H9 (cell line): ENCODE measurements around the gene FARP2. TPM values are rescaled to one million over a fixed set of nuclear protein-coding genes. Genes with fewer than 3 reads are reported as not detected.
"Not testable (repeated sequence)": the region's sequence is repeated elsewhere in the genome, so short reads cannot be mapped to it uniquely, and the experiment has no call there.

Experiments used
- DNase-seq: peaks from one replicate; pipeline ENCODE4 v3.0.0-alpha.2; 2017
- H2AFZ ChIP-seq: one replicate; pipeline ENCODE4 v1.6.1; 2013; ENCODE audit warnings: mild to moderate bottlenecking, low read length, control low read depth, moderate library complexity
- H2AK5ac ChIP-seq: 2 replicates; pipeline ENCODE4 v1.6.1; 2013; ENCODE audit warnings: low read length, control low read depth, mixed read lengths; ENCODE audit not compliant: insufficient read length
- H2BK120ac ChIP-seq: one replicate; pipeline ENCODE4 v1.6.1; 2013; ENCODE audit warnings: low read depth, mild to moderate bottlenecking, low read length, control low read depth, inconsistent platforms; ENCODE audit not compliant: poor library complexity, severe bottlenecking
- H2BK12ac ChIP-seq: 2 replicates; pipeline ENCODE4 v1.6.1; 2013; ENCODE audit warnings: low read length, control low read depth, mixed read lengths, low read depth; ENCODE audit not compliant: insufficient read length
- H2BK15ac ChIP-seq: 2 replicates; pipeline ENCODE4 v1.6.1; 2013; ENCODE audit warnings: low read depth, low read length, control low read depth
- H2BK20ac ChIP-seq: one replicate; pipeline ENCODE4 v1.6.1; 2013; ENCODE audit warnings: low read depth, mild to moderate bottlenecking, low read length, control low read depth, inconsistent platforms; ENCODE audit not compliant: poor library complexity, severe bottlenecking
- H2BK5ac ChIP-seq: 2 replicates; pipeline ENCODE4 v1.6.1; 2013; ENCODE audit warnings: low read length, control low read depth, mixed read lengths; ENCODE audit not compliant: insufficient read length
- H3K14ac ChIP-seq: 2 replicates; pipeline ENCODE4 v1.6.1; 2013; ENCODE audit warnings: low read length, control low read depth; ENCODE audit not compliant: insufficient read depth
- H3K18ac ChIP-seq: 2 replicates; pipeline ENCODE4 v1.6.1; 2013; ENCODE audit warnings: low read depth, mild to moderate bottlenecking, mixed read lengths, low read length, control low read depth; ENCODE audit not compliant: insufficient read length
- H3K23ac ChIP-seq: 2 replicates; pipeline ENCODE4 v1.6.1; 2013; ENCODE audit warnings: low read length, control low read depth, mixed read lengths, low read depth; ENCODE audit not compliant: insufficient read length
- H3K23me2 ChIP-seq: 2 replicates; pipeline ENCODE4 v1.6.1; 2013; ENCODE audit warnings: low read depth, mild to moderate bottlenecking, mixed read lengths, low read length, control low read depth; ENCODE audit not compliant: insufficient read length, poor library complexity, severe bottlenecking
- H3K27ac ChIP-seq: 2 replicates; pipeline ENCODE4 v1.5.1; 2013; ENCODE audit warnings: low read length, control low read depth, mixed read lengths, low read depth; ENCODE audit not compliant: insufficient read length
- H3K27me3 ChIP-seq: 2 replicates; pipeline ENCODE4 v1.6.1; 2013; ENCODE audit warnings: low read length, control low read depth, inconsistent platforms; ENCODE audit not compliant: insufficient read depth
- H3K4ac ChIP-seq: 2 replicates; pipeline ENCODE4 v1.6.1; 2013; ENCODE audit warnings: low read depth, mild to moderate bottlenecking, control low read depth, inconsistent platforms, low read length, moderate library complexity
- H3K4me1 ChIP-seq: 2 replicates; pipeline ENCODE4 v1.6.1; 2013; ENCODE audit warnings: low read length, control low read depth, inconsistent platforms; ENCODE audit not compliant: insufficient read depth
- H3K4me2 ChIP-seq: 2 replicates; pipeline ENCODE4 v1.6.1; 2013; ENCODE audit warnings: low read length, control low read depth, mixed read lengths; ENCODE audit not compliant: insufficient read length, insufficient read depth
- H3K56ac ChIP-seq: 2 replicates; pipeline ENCODE4 v1.6.1; 2013; ENCODE audit warnings: low read depth, mild to moderate bottlenecking, mixed read lengths, low read length, control low read depth; ENCODE audit not compliant: insufficient read length
- H3K79me1 ChIP-seq: 2 replicates; pipeline ENCODE4 v1.6.1; 2013; ENCODE audit warnings: low read depth, mild to moderate bottlenecking, moderate library complexity, low read length, control low read depth, inconsistent platforms; ENCODE audit not compliant: insufficient read depth, poor library complexity, severe bottlenecking
- H3K79me2 ChIP-seq: 2 replicates; pipeline ENCODE4 v1.6.1; 2013; ENCODE audit warnings: low read length, control low read depth, inconsistent platforms; ENCODE audit not compliant: insufficient read depth
- H3K9ac ChIP-seq: 2 replicates; pipeline ENCODE4 v1.6.1; 2013; ENCODE audit warnings: low read length, control low read depth, mixed read lengths; ENCODE audit not compliant: insufficient read length; ENCODE audit errors: extremely low read depth
- H3K9me3 ChIP-seq: one replicate; pipeline ENCODE4 v1.6.1; 2013; ENCODE audit warnings: low read depth, low read length, inconsistent platforms; ENCODE audit not compliant: control insufficient read depth
- H3T11ph ChIP-seq: one replicate; pipeline ENCODE4 v1.6.1; 2013; ENCODE audit warnings: mild to moderate bottlenecking, low read length, control low read depth, inconsistent platforms
- H4K20me1 ChIP-seq: one replicate; pipeline ENCODE4 v1.6.1; 2013; ENCODE audit not compliant: control insufficient read depth, insufficient read length, insufficient read depth
- H4K5ac ChIP-seq: 2 replicates; pipeline ENCODE4 v1.6.1; 2013; ENCODE audit warnings: low read depth, mild to moderate bottlenecking, mixed read lengths, low read length, control low read depth; ENCODE audit not compliant: insufficient read length
- H4K8ac ChIP-seq: replicated peaks from 2 replicates; pipeline ENCODE4 v1.6.1; 2013; ENCODE audit warnings: low read length, control low read depth, mixed read lengths, low read depth; ENCODE audit not compliant: insufficient read length
- H4K91ac ChIP-seq: 2 replicates; pipeline ENCODE4 v1.6.1; 2013; ENCODE audit warnings: low read depth, mild to moderate bottlenecking, moderate library complexity, mixed read lengths, low read length, control low read depth; ENCODE audit not compliant: insufficient read length
- H3K27ac Mint-ChIP-seq, 3 experiments: 2 replicates in 2 of 3; 3 replicates in 1 of 3; pipeline ENCODE4 v1.8.0; 2020 to 2021; ENCODE audit warnings: mixed read lengths in 3 of 3, mild to moderate bottlenecking in 1 of 3, moderate library complexity in 1 of 3
- H3K27me3 Mint-ChIP-seq: 2 replicates; pipeline ENCODE4 v1.8.0; 2021; ENCODE audit warnings: low read depth, mild to moderate bottlenecking, moderate library complexity, mixed read lengths
- H3K36me3 Mint-ChIP-seq, 3 experiments: 2 replicates in 2 of 3; 3 replicates in 1 of 3; pipeline ENCODE4 v1.8.0; 2020 to 2021; ENCODE audit warnings: low read depth in 3 of 3, mixed read lengths in 3 of 3; ENCODE audit not compliant: insufficient read depth in 1 of 3
- H3K4me1 Mint-ChIP-seq, 2 experiments: 2 replicates each; pipeline ENCODE4 v1.8.0; 2020; ENCODE audit warnings: mixed read lengths in 2 of 2
- H3K4me3 Mint-ChIP-seq, 2 experiments: 2 replicates in 1 of 2; 3 replicates in 1 of 2; pipeline ENCODE4 v1.8.0; 2020 to 2021; ENCODE audit warnings: mild to moderate bottlenecking in 2 of 2, mixed read lengths in 2 of 2, moderate library complexity in 1 of 2
- H3K9me3 Mint-ChIP-seq, 2 experiments: 2 replicates in 1 of 2; 3 replicates in 1 of 2; pipeline ENCODE4 v1.8.0; 2020; ENCODE audit warnings: mild to moderate bottlenecking in 2 of 2, mixed read lengths in 2 of 2, moderate library complexity in 1 of 2
- CTCF ChIP-seq: fragments of 200-600 bp; sonication (generic); conservative IDR thresholded peaks from 3 replicates; pipeline ENCODE4 v1.8.0; 2021; ENCODE audit warnings: antibody characterized with exemption, mild to moderate bottlenecking
- WGBS: extraction: QIAGEN DNeasy Blood & Tissue Kit; methylation state at CpG from one replicate; pipeline ENCODE4 v1.1.7; 2013; ENCODE audit warnings: missing lambda C conversion rate, low lambda C conversion rate, mixed read lengths; ENCODE audit not compliant: insufficient read length; ENCODE audit errors: extremely low coverage; 5-methylcytosine and 5-hydroxymethylcytosine counted together
- total RNA-seq: library from RNA; stranded (reverse); gene quantifications from 2 replicates; pipeline ENCODE4 v1.2.1, GENCODE V29; 2021

FARP2 gene
- total RNA-seq, 1 experiment from 2014 or later = 33.9 TPM

GRCh38 chr2:241373446-241373845, 17.4 kb downstream of the FARP2 start:
- no peaks in the 10 kb centered on the region for H4K20me1 ChIP-seq
- no peak overlapping the region for H2AK5ac ChIP-seq
- no peak overlapping the region for H2BK5ac ChIP-seq
- no peak overlapping the region for H3K56ac ChIP-seq
- no peak overlapping the region for H2BK120ac ChIP-seq
- H3K27ac ChIP-seq = no peak overlapping the region
- Mint-ChIP-seq H3K9me3 (no peaks in the 10 kb centered on the region), H3K27ac (no peak overlapping the region), H3K36me3 (peaks cover 0 to 19% (median 12%) of the 10 kb centered on the region in 3 experiments; a peak in 6 of 7 replicates), H3K4me3 (no peak overlapping the region), H3K4me1 (0 out of 4 replicates have a peak, but pooled peaks cover 0 to 3% of the 10 kb centered on the region in 2 experiments), H3K27me3 (no peaks in the 10 kb centered on the region)
- H3T11ph ChIP-seq = no peak overlapping the region
- DNase-seq = no peak
- H3K9me3 ChIP-seq = no peaks in the 10 kb centered on the region
- no peaks in the 10 kb centered on the region for H3K79me1 ChIP-seq
- H4K91ac ChIP-seq = no peak overlapping the region
- H2BK20ac ChIP-seq = no peak overlapping the region
- no peak overlapping the region for H3K18ac ChIP-seq
- no peaks in the 10 kb centered on the region for H3K23me2 ChIP-seq
- no peaks in the 10 kb centered on the region; the same call in 1 of the 2 replicates for H3K79me2 ChIP-seq
- no peak overlapping the region for H2BK12ac ChIP-seq
- no peaks in the 10 kb centered on the region for H3K27me3 ChIP-seq
- no peak overlapping the region for H3K14ac ChIP-seq
- H2BK15ac ChIP-seq = no peak overlapping the region
- H3K4me1 ChIP-seq = no peaks in the 10 kb centered on the region; the same call in 1 of the 2 replicates
- H3K23ac ChIP-seq = no peak overlapping the region
- no peak overlapping the region for H4K8ac ChIP-seq
- no peak overlapping the region for H3K4me2 ChIP-seq
- H3K4ac ChIP-seq = no peak overlapping the region
- no CpG with 5 or more reads among the region's 3 CpGs for WGBS
- no peak for TF ChIP-seq CTCF
- H3K9ac ChIP-seq = no peak overlapping the region
- no peak overlapping the region for H2AFZ ChIP-seq
- no peak overlapping the region for H4K5ac ChIP-seq

GRCh38 chr2:241373906-241374305, 17.8 kb downstream of the FARP2 start:
- H3K14ac ChIP-seq, H4K91ac ChIP-seq, H4K20me1 ChIP-seq, H3K4me2 ChIP-seq, H2BK120ac ChIP-seq, H3K9me3 Mint-ChIP-seq, H3K4me1 ChIP-seq, H3K23ac ChIP-seq, H3K4me3 Mint-ChIP-seq, H2BK12ac ChIP-seq, H3K18ac ChIP-seq, H2AFZ ChIP-seq, H3K4ac ChIP-seq, H3K27ac ChIP-seq, H3K27ac Mint-ChIP-seq, H3K56ac ChIP-seq, H3K79me2 ChIP-seq, H2AK5ac ChIP-seq, DNase-seq, H4K5ac ChIP-seq, H3K9ac ChIP-seq, H3K27me3 ChIP-seq, H3K9me3 ChIP-seq, H3K4me1 Mint-ChIP-seq, H3K23me2 ChIP-seq, H4K8ac ChIP-seq, H3K79me1 ChIP-seq, H2BK15ac ChIP-seq, H3T11ph ChIP-seq, H2BK20ac ChIP-seq, H3K27me3 Mint-ChIP-seq, H2BK5ac ChIP-seq: not testable (repeated sequence)
- WGBS = no CpG with 5 or more reads among the region's 6 CpGs
- peaks cover 0 to 19% (median 12%) of the 10 kb centered on the region in 3 experiments; a peak in 6 of 7 replicates for H3K36me3 Mint-ChIP-seq
